Activated T-cell treated with anti-CD3 and anti-CD28 coated beads, Interleukin-2, amount 50 U/mL, for 72 hours (primary cell): ENCODE measurements around the gene SLC66A3. TPM values are rescaled to one million over a fixed set of nuclear protein-coding genes. Genes with fewer than 3 reads are reported as not detected.
A peak's percentile ranks its signal among the peaks of the same experiment; 100 is the strongest.

Source experiments
- ATAC-seq, 2 donors: fragments of 150-1000 bp; cut with Tn5 transposase; replicated peaks in 1 of 2; 2 replicates each; pipeline ENCODE4 v1.10.0; 2021; ENCODE audit warnings: moderate library complexity in 2 of 2, mild to moderate bottlenecking in 1 of 2
- DNase-seq, 2 donors: peaks; one replicate each; pipeline ENCODE4 v3.0.0; 2021 to 2022; ENCODE audit warnings: mixed read lengths in 1 of 2
- H3K27ac Mint-ChIP-seq: one replicate; pipeline ENCODE4 v1.8.0; 2022; ENCODE audit warnings: mild to moderate bottlenecking, moderate library complexity, mixed read lengths
- H3K27me3 Mint-ChIP-seq: one replicate; pipeline ENCODE4 v1.8.0; 2022; ENCODE audit warnings: low read depth, mixed read lengths
- H3K36me3 Mint-ChIP-seq, 2 donors: one replicate each; pipeline ENCODE4 v1.8.0; 2022; ENCODE audit warnings: mixed read lengths in 2 of 2, mild to moderate bottlenecking in 1 of 2; ENCODE audit not compliant: insufficient read depth in 2 of 2
- H3K4me1 Mint-ChIP-seq: one replicate; pipeline ENCODE4 v1.8.0; 2022; ENCODE audit warnings: low read depth, mixed read lengths
- H3K4me3 Mint-ChIP-seq, 2 donors: one replicate each; pipeline ENCODE4 v1.8.0; 2022; ENCODE audit warnings: mild to moderate bottlenecking in 2 of 2, mixed read lengths in 2 of 2, moderate library complexity in 2 of 2
- H3K9me3 Mint-ChIP-seq, 2 donors: one replicate each; pipeline ENCODE4 v1.8.0; 2022; ENCODE audit warnings: mixed read lengths in 2 of 2
- total RNA-seq, 2 donors: library from RNA; stranded (reverse); gene quantifications; one replicate each; pipeline ENCODE4 v1.2.3, GENCODE V29; 2022

The SLC66A3 gene
- total RNA-seq, 2 donors from 2014 or later: 14.9 to 17.3 TPM

DNA sequence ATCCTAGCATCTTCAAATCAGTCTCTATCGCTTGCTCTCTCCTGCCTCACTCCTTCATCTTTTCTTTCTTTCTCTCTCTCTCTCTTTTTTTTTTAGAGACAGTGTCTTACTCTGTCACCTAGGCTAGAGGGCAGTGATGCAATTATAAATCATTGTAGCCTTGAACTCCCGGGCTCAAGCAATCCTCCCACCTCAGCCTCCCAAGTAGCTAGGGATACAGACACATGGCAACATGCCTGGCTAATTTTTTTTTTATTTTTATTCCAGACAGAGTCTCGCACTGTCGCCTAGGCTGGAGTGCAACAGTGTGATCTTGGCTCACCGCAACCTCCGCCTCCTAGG is 10.6 kb upstream of the SLC66A3 start:
- no peaks in the 10 kb centered on the region for H3K36me3 Mint-ChIP-seq
- no peaks in the 10 kb centered on the region for H3K4me1 Mint-ChIP-seq
- H3K27me3 Mint-ChIP-seq: peaks cover 6% of the 10 kb centered on the region
- H3K27ac Mint-ChIP-seq: no peak overlapping the region
- H3K9me3 Mint-ChIP-seq: peaks cover 0 to 2% of the 10 kb centered on the region in 2 donors
- H3K4me3 Mint-ChIP-seq: no peak overlapping the region
- DNase-seq (no peak), ATAC-seq (no peak)

DNA sequence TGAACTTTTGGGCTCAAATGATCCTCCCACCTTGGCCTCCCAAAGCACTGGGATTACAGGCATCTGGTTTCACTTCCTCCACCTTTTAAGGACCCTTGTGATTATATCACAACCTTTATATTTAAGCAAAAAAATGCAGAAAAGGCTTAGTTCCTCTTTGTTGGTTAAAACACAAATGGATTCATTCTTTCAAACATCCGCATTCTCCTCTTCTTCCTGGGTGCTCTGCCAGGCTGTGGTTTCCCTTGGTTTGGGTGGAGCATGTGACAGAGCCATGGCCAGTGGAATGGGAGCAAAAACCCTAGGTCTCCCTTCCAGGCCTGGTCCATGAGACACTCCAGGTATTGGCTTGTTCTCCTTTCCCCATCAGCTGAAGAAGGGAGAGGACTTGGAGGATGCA is 9.9 kb upstream of the SLC66A3 start:
- H3K9me3 Mint-ChIP-seq: peaks cover 0 to 2% of the 10 kb centered on the region in 2 donors
- ATAC-seq: no peak

DNA sequence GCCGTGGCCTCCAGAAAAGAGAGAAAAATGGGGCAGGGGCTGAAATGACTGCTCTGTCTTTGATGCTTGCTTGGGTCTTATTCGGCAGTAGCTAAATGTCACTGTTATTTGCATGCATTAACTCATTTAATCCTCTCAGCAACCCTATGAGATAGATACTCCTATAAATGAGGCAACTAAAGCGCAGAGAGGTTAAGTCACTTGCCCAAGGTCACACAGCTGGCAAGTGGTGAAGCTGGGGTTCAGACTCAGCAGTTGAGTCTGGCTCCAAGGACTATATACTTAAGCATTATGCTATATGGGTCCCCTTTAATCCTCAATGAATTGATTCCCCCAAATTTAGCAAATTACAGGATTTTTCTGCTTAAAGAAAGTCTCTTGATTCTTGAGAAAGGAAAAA is 9.2 kb upstream of the SLC66A3 start:
- Mint-ChIP-seq H3K36me3 (no peaks in the 10 kb centered on the region), H3K27ac (no peak overlapping the region), H3K27me3 (peaks cover 6% of the 10 kb centered on the region), H3K4me3 (no peak overlapping the region), H3K4me1 (no peaks in the 10 kb centered on the region), H3K9me3 (peaks cover 0 to 2% of the 10 kb centered on the region in 2 donors)
- ATAC-seq: no peak
- DNase-seq: no peak

More for the DNA sequence above, 9.9 kb upstream of the SLC66A3 start:
- H3K4me1 Mint-ChIP-seq: no peaks in the 10 kb centered on the region
- H3K27me3 Mint-ChIP-seq: peaks cover 6% of the 10 kb centered on the region
- no peak for DNase-seq
- H3K36me3 Mint-ChIP-seq: no peaks in the 10 kb centered on the region
- no peak overlapping the region for H3K27ac Mint-ChIP-seq
- H3K4me3 Mint-ChIP-seq: no peak overlapping the region

DNA sequence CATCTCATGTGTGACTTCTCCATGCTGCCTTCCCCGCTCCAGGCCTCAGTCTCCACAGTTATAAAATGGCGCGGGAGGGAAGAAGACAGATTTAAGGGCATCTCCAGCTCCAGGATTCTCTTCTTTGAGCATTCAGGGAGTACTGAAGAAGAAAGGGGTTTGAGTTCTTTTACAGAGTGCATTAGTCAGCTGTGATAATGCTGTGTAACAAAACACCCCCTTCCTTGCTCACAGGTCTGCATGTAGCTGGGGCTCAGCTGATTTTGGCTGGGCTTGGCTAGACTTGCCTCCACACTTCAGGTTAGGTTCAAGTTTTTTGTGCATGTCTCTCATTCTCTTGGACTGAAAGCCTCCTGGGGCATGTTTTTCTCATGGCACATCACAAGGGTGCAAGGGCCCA is 8.0 kb upstream of the SLC66A3 start:
- DNase-seq: no peak
- ATAC-seq: no peak
- H3K9me3 Mint-ChIP-seq: peaks cover 0 to 2% of the 10 kb centered on the region in 2 donors
- no peaks in the 10 kb centered on the region for H3K27me3 Mint-ChIP-seq
- H3K27ac Mint-ChIP-seq: no peak overlapping the region
- H3K4me3 Mint-ChIP-seq: no peak overlapping the region
- H3K4me1 Mint-ChIP-seq: no peaks in the 10 kb centered on the region
- no peaks in the 10 kb centered on the region for H3K36me3 Mint-ChIP-seq

DNA sequence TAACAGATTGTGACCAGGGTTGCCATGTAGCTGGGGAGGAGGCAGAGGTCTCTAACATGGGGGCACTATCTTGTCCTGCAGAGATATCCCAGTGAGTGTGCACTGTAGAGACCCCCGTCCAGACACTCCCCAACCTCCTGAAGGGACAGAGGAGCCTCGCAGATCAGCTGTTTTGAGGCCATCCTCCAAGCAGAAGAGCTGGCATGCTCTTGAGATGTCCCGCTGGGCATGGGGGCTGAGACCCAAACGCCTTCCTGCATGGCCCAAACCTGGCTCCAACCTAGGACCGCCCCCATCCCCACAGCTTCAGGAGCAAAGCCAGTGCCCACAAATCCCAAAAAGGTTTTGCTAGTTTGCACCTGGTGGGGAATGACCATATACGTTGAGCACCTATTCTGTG is 2.7 kb upstream of the SLC66A3 start:
- peaks cover 19% of the 10 kb centered on the region for H3K4me1 Mint-ChIP-seq
- H3K4me3 Mint-ChIP-seq: no peak overlapping the region
- H3K9me3 Mint-ChIP-seq: no peaks in the 10 kb centered on the region
- DNase-seq (no peak), ATAC-seq (no peak)
- no peak overlapping the region for H3K27ac Mint-ChIP-seq
- H3K27me3 Mint-ChIP-seq: no peaks in the 10 kb centered on the region
- no peaks in the 10 kb centered on the region for H3K36me3 Mint-ChIP-seq

DNA sequence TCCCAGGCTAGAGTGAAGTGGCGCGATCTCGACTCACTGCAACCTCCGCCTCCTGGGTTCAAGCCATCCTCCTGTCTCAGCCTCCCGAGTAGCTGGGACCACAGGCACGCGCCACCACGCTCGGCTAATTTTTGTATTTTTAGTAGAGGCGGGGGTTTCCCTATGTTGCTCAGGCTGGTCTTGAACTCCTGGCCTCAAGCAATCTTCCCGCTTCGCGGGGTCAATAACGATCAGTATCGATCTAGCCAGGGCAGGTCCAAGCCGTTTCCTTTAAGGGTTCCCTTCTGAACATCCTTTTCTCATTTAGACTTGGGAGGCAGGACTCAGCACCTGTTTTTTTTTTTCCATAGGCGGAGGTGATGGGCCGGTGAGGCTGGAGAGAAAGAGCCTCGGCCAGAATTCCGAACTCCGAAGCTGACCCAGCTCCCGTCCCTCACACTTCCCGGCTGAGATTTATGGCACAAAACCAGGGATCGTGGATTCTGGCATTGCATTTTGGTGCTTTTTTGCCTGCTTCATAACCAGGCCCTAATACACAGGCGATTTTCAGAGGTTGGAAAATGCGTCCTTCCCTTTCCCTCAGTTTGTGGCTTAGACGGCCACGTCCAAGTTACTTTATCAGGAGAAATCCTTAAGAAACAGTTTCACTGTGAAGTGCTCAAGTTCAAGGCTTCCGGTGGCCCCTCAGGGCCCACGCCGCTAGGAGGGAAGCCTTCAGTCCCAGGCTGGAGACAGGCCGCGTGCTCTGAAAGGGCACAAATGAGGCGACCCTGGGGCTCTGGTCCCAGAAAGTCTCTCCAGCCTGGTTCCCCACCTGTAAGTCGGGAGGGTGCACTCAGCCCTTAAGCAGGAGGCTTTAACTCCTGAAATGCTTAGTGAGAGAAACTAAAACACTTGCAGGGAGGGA is 998 bp upstream of the SLC66A3 start:
- no peaks in the 10 kb centered on the region for H3K27me3 Mint-ChIP-seq
- peak in 1 of 2 donors; percentile 25 for DNase-seq
- no peak overlapping the region for H3K27ac Mint-ChIP-seq
- H3K4me3 Mint-ChIP-seq: peak overlapping the region; percentile 79 to 88
- no peaks in the 10 kb centered on the region for H3K36me3 Mint-ChIP-seq
- peaks cover 19% of the 10 kb centered on the region for H3K4me1 Mint-ChIP-seq
- ATAC-seq: peak; percentile 2 to 3
- H3K9me3 Mint-ChIP-seq: no peaks in the 10 kb centered on the region

DNA sequence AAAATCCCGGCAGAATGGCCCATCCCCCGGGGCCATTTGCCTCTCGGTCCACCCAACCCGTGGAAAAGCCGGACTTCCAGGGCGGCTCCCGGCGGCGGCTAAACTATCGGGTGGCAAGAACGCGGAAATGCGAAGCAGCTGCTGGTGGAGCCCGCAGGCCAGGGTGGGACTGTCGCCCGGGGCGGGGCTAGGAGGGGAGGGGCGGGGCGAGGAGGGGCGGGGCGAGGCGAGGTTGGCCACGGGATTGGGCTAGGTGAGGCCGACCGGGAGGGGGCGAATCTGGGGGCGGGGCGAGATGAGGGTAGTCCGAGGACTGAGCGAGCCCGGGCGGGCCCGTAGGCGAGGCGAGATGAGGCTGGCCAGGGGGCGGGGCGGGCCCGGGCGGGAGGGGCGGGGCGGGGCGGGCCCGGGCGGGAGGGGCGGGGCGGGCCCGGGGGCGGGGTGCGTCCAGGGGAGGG is 315 bp upstream of the SLC66A3 start:
- ATAC-seq: peak; percentile 90 to 93
- Mint-ChIP-seq H3K9me3 (no peaks in the 10 kb centered on the region), H3K36me3 (no peaks in the 10 kb centered on the region), H3K4me1 (peaks cover 19% of the 10 kb centered on the region), H3K27me3 (no peaks in the 10 kb centered on the region), H3K4me3 (peak overlapping the region; percentile 79 to 88), H3K27ac (no peak overlapping the region)
- peak; percentile 98 to 99 for DNase-seq

DNA sequence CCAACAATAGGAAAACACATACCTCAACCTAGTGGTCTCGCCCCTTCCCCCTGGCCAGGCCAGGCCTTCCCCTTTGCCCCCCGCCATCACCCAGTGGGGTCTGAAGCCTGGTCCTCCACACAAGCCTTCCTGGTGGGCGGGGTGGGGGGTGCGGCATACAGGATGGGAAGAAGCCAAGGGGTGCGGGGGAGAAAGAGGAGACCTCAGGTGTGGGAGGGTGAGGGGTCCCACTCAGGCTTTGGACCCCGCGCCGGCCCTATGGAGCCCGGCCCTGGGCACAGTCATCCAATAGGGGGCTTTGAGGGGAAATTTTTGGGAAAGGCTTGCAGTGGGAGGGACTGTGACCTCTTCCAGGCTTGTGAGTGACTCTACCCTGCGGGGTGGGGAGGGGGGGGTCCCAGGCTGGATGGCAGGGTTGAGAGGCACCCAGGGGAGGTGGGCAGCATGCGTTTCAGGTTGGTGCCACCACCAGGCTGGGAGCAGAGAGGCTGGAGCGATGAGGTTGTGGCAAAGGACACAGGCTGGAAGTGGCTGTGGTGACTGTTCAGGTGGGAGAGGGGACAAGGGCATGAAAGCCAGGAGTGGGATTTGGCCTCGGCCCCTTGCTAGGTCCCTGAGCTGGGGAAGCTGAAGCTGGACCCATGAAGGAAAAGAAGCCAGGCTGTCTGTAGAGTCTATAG is 1.3 kb downstream of the SLC66A3 start:
- DNase-seq: no peak
- Mint-ChIP-seq H3K36me3 (no peaks in the 10 kb centered on the region), H3K27me3 (no peaks in the 10 kb centered on the region), H3K4me3 (peak overlapping the region; percentile 75 to 96), H3K9me3 (no peaks in the 10 kb centered on the region), H3K4me1 (peaks cover 32% of the 10 kb centered on the region), H3K27ac (no peak overlapping the region)
- ATAC-seq: no peak

DNA sequence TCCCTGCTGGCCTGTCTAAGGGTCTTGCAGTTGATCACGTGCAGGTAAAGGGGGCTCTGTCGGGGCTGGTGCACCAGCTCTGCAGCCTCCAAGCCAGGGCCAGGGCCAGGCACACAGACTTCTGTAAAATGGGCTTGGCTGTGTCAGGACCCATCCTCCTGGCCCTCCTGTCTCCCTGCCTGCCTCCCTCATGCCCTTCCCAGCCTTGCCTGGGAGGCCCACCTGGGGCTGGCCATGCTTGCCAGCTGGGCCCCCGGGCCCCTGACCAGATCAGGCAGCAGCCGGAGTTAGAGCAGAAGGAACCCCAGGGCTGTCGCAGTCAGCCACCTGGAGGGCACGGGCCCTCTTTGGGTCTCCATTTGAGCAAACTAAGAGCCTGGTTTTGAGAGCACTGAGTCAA is 2.0 kb downstream of the SLC66A3 start:
- Mint-ChIP-seq H3K9me3 (no peaks in the 10 kb centered on the region), H3K4me1 (peaks cover 32% of the 10 kb centered on the region), H3K27ac (no peak overlapping the region), H3K36me3 (no peaks in the 10 kb centered on the region), H3K27me3 (no peaks in the 10 kb centered on the region), H3K4me3 (no peak overlapping the region)
- DNase-seq (no peak), ATAC-seq (no peak)

DNA sequence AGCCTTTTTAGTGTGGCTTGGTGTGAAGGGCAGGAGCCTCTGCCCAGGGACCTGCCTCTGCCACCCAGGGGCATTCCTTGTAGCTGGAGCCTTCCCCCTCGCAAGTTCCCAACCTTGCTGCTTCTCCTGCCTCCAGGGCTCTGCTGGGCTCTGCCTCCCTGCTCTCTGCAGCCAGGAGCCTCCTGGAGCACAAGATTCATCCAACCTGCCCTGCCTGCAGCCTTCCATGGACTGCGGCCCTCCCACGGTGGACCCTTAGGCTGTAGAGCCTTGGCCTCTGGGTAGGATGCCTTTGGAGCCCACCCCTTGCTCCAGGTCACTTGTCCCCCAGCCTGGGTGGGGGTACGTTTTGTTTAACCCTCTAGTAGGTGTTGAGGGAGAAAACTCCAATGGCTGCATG is 2.5 kb downstream of the SLC66A3 start:
- no peaks in the 10 kb centered on the region for H3K9me3 Mint-ChIP-seq
- H3K4me1 Mint-ChIP-seq: peaks cover 32% of the 10 kb centered on the region
- no peaks in the 10 kb centered on the region for H3K27me3 Mint-ChIP-seq
- peak overlapping the region in 1 of 2 donors; percentile 19 for H3K4me3 Mint-ChIP-seq
- DNase-seq (no peak), ATAC-seq (no peak)
- H3K36me3 Mint-ChIP-seq: no peaks in the 10 kb centered on the region
- H3K27ac Mint-ChIP-seq: no peak overlapping the region

DNA sequence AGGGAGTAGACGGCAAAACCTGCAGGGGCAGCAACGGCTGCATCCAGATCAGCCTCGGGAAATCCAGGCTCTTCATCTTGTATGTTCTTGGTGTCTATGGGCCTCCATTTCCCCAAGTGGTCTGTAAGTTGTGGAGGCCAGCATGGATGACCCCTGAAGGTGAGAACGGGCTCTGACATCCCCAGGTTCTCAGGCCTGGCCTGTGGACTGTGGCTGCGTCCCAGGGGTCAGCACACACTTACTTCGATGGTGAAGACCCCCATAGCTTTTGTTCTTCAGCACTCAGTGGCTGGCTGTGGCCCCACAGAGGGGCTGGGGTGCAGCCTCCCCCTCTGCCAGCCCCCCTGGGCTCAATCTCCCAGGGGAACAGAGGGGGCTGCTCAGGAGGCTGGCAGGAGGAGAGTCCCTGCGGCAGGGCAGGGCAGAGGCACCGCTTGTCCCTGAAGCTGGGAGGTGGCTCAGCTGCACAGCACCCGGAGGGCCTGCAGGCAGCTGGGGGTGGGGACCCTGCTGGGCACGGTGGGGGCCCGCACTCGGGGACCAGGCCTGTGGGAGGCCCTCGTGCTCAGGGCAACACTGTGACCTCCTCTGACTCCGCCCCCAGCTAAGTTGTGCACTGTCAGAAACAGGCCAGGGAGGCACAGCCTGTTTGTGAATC is 3.8 kb downstream of the SLC66A3 start:
- ATAC-seq (no peak), DNase-seq (no peak)
- Mint-ChIP-seq H3K4me3 (no peak overlapping the region), H3K27ac (no peak overlapping the region), H3K4me1 (peaks cover 31% of the 10 kb centered on the region), H3K9me3 (no peaks in the 10 kb centered on the region), H3K36me3 (no peaks in the 10 kb centered on the region), H3K27me3 (no peaks in the 10 kb centered on the region)

DNA sequence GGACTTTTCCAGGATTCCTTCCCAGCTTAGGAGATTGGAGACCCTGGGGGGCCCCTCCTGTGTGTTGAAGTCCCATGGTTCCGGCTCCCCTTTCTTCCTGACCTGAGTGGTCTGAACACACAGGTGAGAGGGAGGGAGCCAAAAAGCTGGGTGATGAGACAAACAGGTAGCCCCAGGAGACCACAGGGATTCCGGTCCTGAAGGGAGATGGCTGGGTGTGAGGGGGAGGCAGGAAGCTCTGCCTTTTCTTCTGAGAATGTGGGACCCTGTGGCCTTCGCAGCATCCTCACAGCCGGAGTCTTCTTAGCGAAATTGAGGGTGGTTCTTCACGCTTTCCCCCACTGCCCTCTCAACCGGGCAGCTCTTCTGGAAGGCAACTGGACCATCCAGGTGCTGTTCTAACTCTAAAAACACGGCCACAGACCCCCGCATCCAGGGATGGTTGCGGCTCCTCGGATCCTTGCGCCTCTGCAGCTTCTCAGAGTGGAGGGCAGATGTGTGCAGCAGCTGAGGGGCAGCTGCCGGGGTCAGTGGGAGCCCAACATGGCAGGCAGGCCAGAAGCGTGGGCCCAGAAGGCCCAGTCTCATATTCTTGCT is 4.4 kb downstream of the SLC66A3 start:
- Mint-ChIP-seq H3K4me3 (no peak overlapping the region), H3K4me1 (peaks cover 24% of the 10 kb centered on the region), H3K27me3 (no peaks in the 10 kb centered on the region), H3K27ac (no peak overlapping the region), H3K9me3 (no peaks in the 10 kb centered on the region), H3K36me3 (no peaks in the 10 kb centered on the region)
- DNase-seq: no peak
- no peak for ATAC-seq

DNA sequence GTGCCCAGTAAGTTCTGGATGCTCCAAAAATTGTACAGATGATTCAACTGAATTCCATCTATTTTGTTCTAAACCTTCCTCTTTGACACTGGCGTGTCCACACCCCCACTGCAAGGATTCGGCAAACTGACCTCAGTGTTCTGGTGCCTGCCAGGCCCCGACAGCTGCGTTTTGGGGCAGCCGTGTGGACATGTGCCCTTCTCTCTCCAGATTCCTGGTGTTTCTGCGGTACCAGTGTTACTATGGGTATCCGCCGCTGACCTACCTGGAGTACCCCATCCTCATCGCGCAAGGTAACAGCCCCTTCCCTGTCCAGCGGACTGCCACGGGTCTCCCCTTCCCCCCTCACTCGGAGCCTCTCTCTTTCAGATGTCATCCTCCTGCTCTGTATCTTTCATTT is 5.0 kb downstream of the SLC66A3 start:
- H3K27ac Mint-ChIP-seq: peak overlapping the region; percentile 76
- no peaks in the 10 kb centered on the region for H3K27me3 Mint-ChIP-seq
- ATAC-seq (no peak), DNase-seq (no peak)
- peak overlapping the region in 1 of 2 donors; percentile 67 for H3K4me3 Mint-ChIP-seq
- H3K36me3 Mint-ChIP-seq: no peaks in the 10 kb centered on the region
- H3K4me1 Mint-ChIP-seq: peaks cover 24% of the 10 kb centered on the region
- H3K9me3 Mint-ChIP-seq: no peaks in the 10 kb centered on the region
